Esophagus muscularis mucosa (tissue), 3 donors: Measurements from ENCODE around the gene ST6GALNAC3.

Experiments
- POLR2A ChIP-seq: fragments of 450-650 bp; IDR thresholded peaks from one replicate; pipeline ENCODE4 v1.6.1; 2017; ENCODE audit warnings: antibody characterized with exemption, moderate library complexity, mild to moderate bottlenecking, low read depth
- TF ChIP-seq, protein P1 (sequence below), 3 experiments: fragments of 200-600 bp in 2 of 3; fragments of 450-650 bp in 1 of 3; sonication (generic) in 2 of 3; IDR thresholded peaks; one replicate each; pipeline ENCODE4 v1.5.1; 2017 to 2019; ENCODE audit warnings: antibody characterized with exemption in 3 of 3, mild to moderate bottlenecking in 2 of 3, moderate library complexity in 1 of 3

DNA sequence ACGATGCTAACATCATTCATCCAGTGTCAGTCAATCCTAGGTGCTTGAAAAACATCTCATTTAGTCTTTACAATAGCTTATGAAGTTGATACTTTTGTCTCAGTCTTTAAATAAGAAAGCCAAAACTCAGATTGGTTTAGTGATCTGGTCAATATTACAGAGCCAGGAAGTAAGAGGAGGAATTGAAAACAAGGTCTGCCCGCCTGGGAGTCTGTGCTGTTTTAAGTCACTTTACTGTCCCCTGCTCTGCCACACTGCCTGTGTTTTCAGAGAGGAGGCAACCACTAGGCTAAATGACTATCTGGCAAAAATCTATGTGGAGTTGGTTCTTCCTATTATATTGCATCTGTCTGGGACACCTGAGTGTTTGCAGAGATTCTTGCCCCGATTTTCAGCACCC is 62.3 kb downstream of the ST6GALNAC3 start:
- TF ChIP-seq POLR2A, result no peak
- TF ChIP-seq, protein P1, sequence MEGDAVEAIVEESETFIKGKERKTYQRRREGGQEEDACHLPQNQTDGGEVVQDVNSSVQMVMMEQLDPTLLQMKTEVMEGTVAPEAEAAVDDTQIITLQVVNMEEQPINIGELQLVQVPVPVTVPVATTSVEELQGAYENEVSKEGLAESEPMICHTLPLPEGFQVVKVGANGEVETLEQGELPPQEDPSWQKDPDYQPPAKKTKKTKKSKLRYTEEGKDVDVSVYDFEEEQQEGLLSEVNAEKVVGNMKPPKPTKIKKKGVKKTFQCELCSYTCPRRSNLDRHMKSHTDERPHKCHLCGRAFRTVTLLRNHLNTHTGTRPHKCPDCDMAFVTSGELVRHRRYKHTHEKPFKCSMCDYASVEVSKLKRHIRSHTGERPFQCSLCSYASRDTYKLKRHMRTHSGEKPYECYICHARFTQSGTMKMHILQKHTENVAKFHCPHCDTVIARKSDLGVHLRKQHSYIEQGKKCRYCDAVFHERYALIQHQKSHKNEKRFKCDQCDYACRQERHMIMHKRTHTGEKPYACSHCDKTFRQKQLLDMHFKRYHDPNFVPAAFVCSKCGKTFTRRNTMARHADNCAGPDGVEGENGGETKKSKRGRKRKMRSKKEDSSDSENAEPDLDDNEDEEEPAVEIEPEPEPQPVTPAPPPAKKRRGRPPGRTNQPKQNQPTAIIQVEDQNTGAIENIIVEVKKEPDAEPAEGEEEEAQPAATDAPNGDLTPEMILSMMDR (IDR thresholded peaks at IDR 0.05), result no peak
